GM19023 (cell line): ENCODE measurements around the gene SYMPK.
"Not testable (repeated sequence)": the region's sequence is repeated elsewhere in the genome, so short reads cannot be mapped to it uniquely, and the experiment has no call there.

Experiments used
- ATAC-seq: cut with Tn5 transposase; IDR thresholded peaks from one replicate; pipeline ENCODE4 v1.9.1; 2021; ENCODE audit warnings: mild to moderate bottlenecking, moderate library complexity; ENCODE audit not compliant: unreplicated experiment

SYMPK gene

GRCh38 chr19:45862564-45863334, at the start of gene SYMPK:
TSS of gene SYMPK (minus strand) at chr19:45863147. CDS start at chr19:45854495, 8,652 bp downstream.
- peak; percentile 88 for ATAC-seq

GRCh38 chr19:45911291-45911690, 48.3 kb upstream of the SYMPK start:
- ATAC-seq: no peak

GRCh38 chr19:45908956-45909355, 46.0 kb upstream of the SYMPK start:
- no peak for ATAC-seq

- no peak for ATAC-seq
Measured at GRCh38 chr19:45906221-45906620, 43.3 kb upstream of the SYMPK start.

GRCh38 chr19:45905011-45905410, 42.1 kb upstream of the SYMPK start:
- ATAC-seq: no peak

- ATAC-seq: peak; percentile 83
Measured at GRCh38 chr19:45902651-45903625, 40.0 kb upstream of the SYMPK start.

GRCh38 chr19:45901912-45902650, 39.1 kb upstream of the SYMPK start, which contains the start of gene MYPOP:
TSS of gene MYPOP (minus strand) at chr19:45902613. CDS start at chr19:45901773, 840 bp downstream.
- ATAC-seq: no peak

GRCh38 chr19:45901432-45901911, 38.5 kb upstream of the SYMPK start:
- no peak for ATAC-seq

- no peak for ATAC-seq
Measured at GRCh38 chr19:45900738-45901431, 37.9 kb upstream of the SYMPK start.

- ATAC-seq: no peak
Measured at GRCh38 chr19:45899919-45900589, 37.1 kb upstream of the SYMPK start.

GRCh38 chr19:45899253-45899652, 36.3 kb upstream of the SYMPK start:
- ATAC-seq: no peak

GRCh38 chr19:45897261-45897812, 34.4 kb upstream of the SYMPK start:
- ATAC-seq: no peak

GRCh38 chr19:45895983-45896599, 33.1 kb upstream of the SYMPK start:
- not testable (repeated sequence) for ATAC-seq

- no peak for ATAC-seq
Measured at GRCh38 chr19:45895519-45895972, 32.6 kb upstream of the SYMPK start.

GRCh38 chr19:45890877-45891276, 27.9 kb upstream of the SYMPK start:
- ATAC-seq: no peak

- no peak for ATAC-seq
Measured at GRCh38 chr19:45889210-45889885, 26.4 kb upstream of the SYMPK start.

- no peak for ATAC-seq
Measured at GRCh38 chr19:45887200-45887710, 24.3 kb upstream of the SYMPK start.
